H54 (cell line): ENCODE results near the gene GNA12.

Experiments
- DNase-seq: peaks from one replicate; pipeline ENCODE4 v3.0.0; 2011; ENCODE audit warnings: low spot score, mixed read lengths; ENCODE audit not compliant: insufficient read length
- FAIRE-seq: peaks from 3 replicates; lab custom pipeline; 2011; peaks lifted over from hg19 to GRCh38; lab: Jason Lieb, UNC
- POLR2A ChIP-seq: IDR thresholded peaks from 2 replicates; pipeline ENCODE4 v1.6.1; 2011; ENCODE audit warnings: low read depth, mild to moderate bottlenecking, low read length

The GNA12 gene

GRCh38 chr7:2838873-2839578 lies 5.1 kb downstream of the GNA12 start:
- DNase-seq (no peak), FAIRE-seq (no peak)
- TF ChIP-seq POLR2A, result no peak

- DNase-seq, result no peak
- TF ChIP-seq POLR2A, result no peak
- FAIRE-seq, result no peak
Observed at GRCh38 chr7:2838451-2838850, 5.7 kb downstream of the GNA12 start.

GRCh38 chr7:2837496-2837895 lies 6.6 kb downstream of the GNA12 start:
- FAIRE-seq, result no peak
- no peak for TF ChIP-seq POLR2A

GRCh38 chr7:2834748-2835441 lies 9.2 kb downstream of the GNA12 start:
- DNase-seq (no peak), FAIRE-seq (no peak)
- TF ChIP-seq POLR2A, result no peak

More at GRCh38 chr7:2837496-2837895, 6.6 kb downstream of the GNA12 start:
- no peak for DNase-seq

GRCh38 chr7:2833083-2833910 lies 10.8 kb downstream of the GNA12 start:
- FAIRE-seq, result no peak
- TF ChIP-seq POLR2A, result no peak
- no peak for DNase-seq

GRCh38 chr7:2832461-2832860 lies 11.6 kb downstream of the GNA12 start:
- no peak for FAIRE-seq
- DNase-seq, result no peak
- no peak for TF ChIP-seq POLR2A

- TF ChIP-seq POLR2A, result no peak
- FAIRE-seq, result no peak
- DNase-seq, result no peak
Observed at GRCh38 chr7:2830609-2831376, 13.3 kb downstream of the GNA12 start.

- TF ChIP-seq POLR2A, result no peak
- no peak for DNase-seq
- FAIRE-seq, result no peak
Observed at GRCh38 chr7:2829040-2829439, 15.1 kb downstream of the GNA12 start.

GRCh38 chr7:2826771-2827170 lies 17.3 kb downstream of the GNA12 start:
- TF ChIP-seq POLR2A, result no peak
- DNase-seq (no peak), FAIRE-seq (no peak)

GRCh38 chr7:2825559-2826227 lies 18.4 kb downstream of the GNA12 start:
- DNase-seq (no peak), FAIRE-seq (no peak)
- no peak for TF ChIP-seq POLR2A

- DNase-seq (no peak), FAIRE-seq (no peak)
- no peak for TF ChIP-seq POLR2A
Observed at GRCh38 chr7:2824678-2825461, 19.2 kb downstream of the GNA12 start.

- DNase-seq (no peak), FAIRE-seq (no peak)
- TF ChIP-seq POLR2A, result no peak
Observed at GRCh38 chr7:2824026-2824677, 20.0 kb downstream of the GNA12 start.

- no peak for DNase-seq
- no peak for TF ChIP-seq POLR2A
- FAIRE-seq, result no peak
Observed at GRCh38 chr7:2823130-2823529, 21.0 kb downstream of the GNA12 start.
